Neuronal stem cell (in vitro differentiated cells): ENCODE results near the gene AKT1S1.

Experiments used
- DNase-seq: peaks from one replicate; pipeline ENCODE4 v3.0.0-alpha.2; 2013; ENCODE audit warnings: low spot score
- H2AFZ ChIP-seq: one replicate; pipeline ENCODE4 v1.6.1; 2013; ENCODE audit warnings: mild to moderate bottlenecking, low read length, inconsistent platforms
- H2AK5ac ChIP-seq: 2 replicates; pipeline ENCODE4 v1.6.1; 2013; ENCODE audit warnings: low read depth, mild to moderate bottlenecking, inconsistent platforms, low read length, moderate library complexity, mixed read lengths
- H2BK120ac ChIP-seq: 2 replicates; pipeline ENCODE4 v1.6.1; 2013; ENCODE audit warnings: low read depth, mild to moderate bottlenecking, inconsistent platforms, low read length, moderate library complexity, mixed read lengths
- H2BK12ac ChIP-seq: one replicate; pipeline ENCODE4 v1.6.1; 2013; ENCODE audit warnings: low read length, inconsistent platforms
- H2BK15ac ChIP-seq: 2 replicates; pipeline ENCODE4 v1.6.1; 2013; ENCODE audit warnings: mild to moderate bottlenecking, low read length, inconsistent platforms, mixed read lengths
- H2BK5ac ChIP-seq: one replicate; pipeline ENCODE4 v1.6.1; 2013; ENCODE audit warnings: inconsistent platforms, mild to moderate bottlenecking, low read length, moderate library complexity
- H3K14ac ChIP-seq: one replicate; pipeline ENCODE4 v1.6.1; 2013; ENCODE audit warnings: low read length, inconsistent platforms
- H3K18ac ChIP-seq: 2 replicates; pipeline ENCODE4 v1.6.1; 2013; ENCODE audit warnings: low read length, inconsistent platforms
- H3K23ac ChIP-seq: 2 replicates; pipeline ENCODE4 v1.6.1; 2013; ENCODE audit warnings: low read depth, mild to moderate bottlenecking, mixed read lengths, low read length, inconsistent platforms; ENCODE audit not compliant: poor library complexity
- H3K27ac ChIP-seq: replicated peaks from 3 replicates; pipeline ENCODE4 v1.5.1; 2013; ENCODE audit warnings: low read length, inconsistent platforms
- H3K27me3 ChIP-seq, 3 experiments: 2 replicates each; pipeline ENCODE4 v1.6.1; 2013; ENCODE audit warnings: low read length in 3 of 3, mild to moderate bottlenecking in 2 of 3, inconsistent platforms in 1 of 3, low read depth in 1 of 3, mixed read lengths in 1 of 3, moderate library complexity in 1 of 3; ENCODE audit not compliant: control insufficient read depth in 3 of 3, insufficient read depth in 3 of 3
- H3K36me3 ChIP-seq, 2 donors: replicated peaks in 1 of 2; 2 replicates each; pipeline ENCODE4 v1.6.1; 2013; ENCODE audit warnings: low read length in 2 of 2; ENCODE audit not compliant: control insufficient read depth in 2 of 2, insufficient read depth in 2 of 2
- H3K4ac ChIP-seq: 2 replicates; pipeline ENCODE4 v1.6.1; 2013; ENCODE audit warnings: inconsistent platforms, mild to moderate bottlenecking, low read length, moderate library complexity
- H3K4me1 ChIP-seq, 2 donors: 1 replicate in 1 of 2; 2 replicates in 1 of 2; pipeline ENCODE4 v1.6.1; 2013; ENCODE audit warnings: low read length in 2 of 2, low read depth in 1 of 2; ENCODE audit not compliant: control insufficient read depth in 2 of 2, insufficient read depth in 1 of 2
- H3K4me2 ChIP-seq: one replicate; pipeline ENCODE4 v1.6.1; 2013; ENCODE audit warnings: mild to moderate bottlenecking, low read length, inconsistent platforms; ENCODE audit not compliant: insufficient read depth, poor library complexity, severe bottlenecking
- H3K4me3 ChIP-seq, 2 donors: 2 replicates each; pipeline ENCODE4 v1.5.1; 2013; ENCODE audit warnings: low read length in 2 of 2, mild to moderate bottlenecking in 2 of 2, inconsistent platforms in 1 of 2, moderate library complexity in 1 of 2
- H3K79me1 ChIP-seq: one replicate; pipeline ENCODE4 v1.6.1; 2013; ENCODE audit warnings: low read depth, mild to moderate bottlenecking, inconsistent platforms, low read length, moderate library complexity
- H3K9ac ChIP-seq: one replicate; pipeline ENCODE4 v1.6.1; 2013; ENCODE audit warnings: mild to moderate bottlenecking, low read depth, low read length, inconsistent platforms; ENCODE audit not compliant: poor library complexity
- H3K9me3 ChIP-seq, 2 donors: replicated peaks in 1 of 2; 2 replicates each; pipeline versions ENCODE3 to v1.6.1; 2013; ENCODE audit warnings: low read length in 2 of 2, mild to moderate bottlenecking in 2 of 2, inconsistent platforms in 1 of 2, low read depth in 1 of 2, mixed read lengths in 1 of 2, moderate library complexity in 1 of 2; ENCODE audit not compliant: control insufficient read depth in 2 of 2, insufficient read depth in 1 of 2
- H4K8ac ChIP-seq: one replicate; pipeline ENCODE4 v1.6.1; 2013; ENCODE audit warnings: low read depth, mild to moderate bottlenecking, inconsistent platforms, low read length, moderate library complexity
- H4K91ac ChIP-seq: one replicate; pipeline ENCODE4 v1.6.1; 2013; ENCODE audit warnings: low read length, low read depth, mild to moderate bottlenecking, inconsistent platforms; ENCODE audit not compliant: poor library complexity
- WGBS, 2 donors: extraction: QIAGEN DNeasy Blood & Tissue Kit; methylation state at CpG; one replicate each; pipeline ENCODE4 v1.1.7; 2013; ENCODE audit warnings: missing lambda C conversion rate in 2 of 2, mixed read lengths in 1 of 2; ENCODE audit not compliant: insufficient read length in 2 of 2, insufficient replicate concordance in 1 of 2; ENCODE audit errors: extremely low coverage in 2 of 2; 5-methylcytosine and 5-hydroxymethylcytosine counted together

AKT1S1 gene

DNA sequence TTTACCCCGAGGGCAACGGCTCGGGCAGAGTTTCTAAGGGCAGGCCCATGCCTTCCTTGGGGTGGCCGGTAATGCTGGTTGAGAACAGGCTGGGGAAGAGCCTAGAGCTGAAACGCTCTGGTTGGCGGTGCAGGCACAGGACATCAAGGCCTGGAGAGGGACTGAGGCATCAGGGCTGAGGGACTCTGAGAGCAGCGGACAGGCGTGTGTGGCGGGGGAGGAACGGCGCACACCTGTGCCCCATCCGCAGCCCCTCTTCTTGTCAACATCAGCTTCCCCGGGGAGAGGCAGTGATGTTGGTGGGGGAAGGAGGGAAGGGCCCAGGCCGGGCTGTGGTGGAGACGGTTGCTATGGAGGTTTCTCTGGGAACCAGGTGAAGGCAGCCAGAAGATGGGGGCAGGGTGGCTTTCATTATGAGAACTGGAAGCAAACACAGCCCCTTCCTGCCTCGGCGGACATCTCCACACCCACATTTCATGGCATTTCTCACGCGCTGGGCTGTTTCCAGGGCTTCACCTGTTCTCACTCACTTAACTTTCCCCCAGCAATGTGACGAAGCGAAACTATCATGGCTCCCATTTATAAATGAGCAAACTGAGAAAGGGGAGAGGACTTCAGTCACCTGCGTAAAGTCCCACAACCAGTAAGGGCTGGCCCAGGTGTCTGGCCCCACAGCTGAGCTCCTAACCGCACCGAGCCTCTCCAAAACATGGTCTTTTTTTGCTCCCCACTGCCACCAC is 43.6 kb upstream of the AKT1S1 start:
- H3K9me3 ChIP-seq: peaks cover 2 to 3% of the 10 kb centered on the region in 2 donors
- H3K14ac ChIP-seq: no peak overlapping the region
- H2AFZ ChIP-seq: no peak overlapping the region
- no peak overlapping the region for H4K91ac ChIP-seq
- no CpG with 5 or more reads among the region's 24 CpGs for WGBS, 2 donors
- no peak overlapping the region for H2BK12ac ChIP-seq
- no peak overlapping the region for H3K4ac ChIP-seq
- peak overlapping the region; percentile 50 for H3K9ac ChIP-seq
- H2AK5ac ChIP-seq: no peak overlapping the region
- peak overlapping the region; percentile 11 for H3K23ac ChIP-seq
- no peak overlapping the region for H3K4me2 ChIP-seq
- no peak overlapping the region for H2BK120ac ChIP-seq
- no peak overlapping the region for H3K27ac ChIP-seq
- H3K79me1 ChIP-seq: peaks cover 35% of the 10 kb centered on the region
- DNase-seq: no peak
- H3K4me3 ChIP-seq: no peak overlapping the region
- H4K8ac ChIP-seq: no peak overlapping the region
- H2BK5ac ChIP-seq: no peak overlapping the region
- H3K27me3 ChIP-seq: no peaks in the 10 kb centered on the region
- H3K4me1 ChIP-seq: peaks cover 0 to 12% of the 10 kb centered on the region in 2 donors
- no peak overlapping the region for H2BK15ac ChIP-seq
- no peak overlapping the region for H3K18ac ChIP-seq
- H3K36me3 ChIP-seq: peaks cover 38 to 93% of the 10 kb centered on the region in 2 donors

GRCh38 chr19:49918089-49918488 is 40.9 kb upstream of the AKT1S1 start:
- Histone ChIP-seq H2AFZ (no peak overlapping the region), H3K36me3 (peaks cover 43 to 91% of the 10 kb centered on the region in 2 donors), H3K27ac (no peak overlapping the region), H3K27me3 (no peaks in the 10 kb centered on the region), H2BK15ac (no peak overlapping the region), H3K4me2 (no peak overlapping the region), H2BK120ac (no peak overlapping the region), H3K9me3 (peaks cover 5 to 7% of the 10 kb centered on the region in 2 donors), H3K14ac (no peak overlapping the region), H3K4me3 (no peak overlapping the region), H3K4ac (no peak overlapping the region), H3K23ac (no peak overlapping the region), H2BK12ac (no peak overlapping the region), H2BK5ac (no peak overlapping the region), H3K18ac (no peak overlapping the region), H3K4me1 (peaks cover 0 to 12% of the 10 kb centered on the region in 2 donors), H4K91ac (no peak overlapping the region), H3K9ac (no peak overlapping the region), H3K79me1 (peaks cover 30% of the 10 kb centered on the region), H2AK5ac (no peak overlapping the region), H4K8ac (no peak overlapping the region)
- WGBS, 2 donors: no CpG with 5 or more reads among the region's 8 CpGs
- DNase-seq: no peak

- H3K9ac ChIP-seq: no peak overlapping the region
- no peak overlapping the region for H4K91ac ChIP-seq
- H2BK12ac ChIP-seq: no peak overlapping the region
- H3K4me2 ChIP-seq: no peak overlapping the region
- WGBS, 2 donors: no CpG with 5 or more reads among the region's 21 CpGs
- peaks cover 0 to 10% of the 10 kb centered on the region in 2 donors for H3K4me1 ChIP-seq
- H3K14ac ChIP-seq: no peak overlapping the region
- H2BK5ac ChIP-seq: no peak overlapping the region
- H4K8ac ChIP-seq: no peak overlapping the region
- H2BK120ac ChIP-seq: no peak overlapping the region
- DNase-seq: no peak
- H3K79me1 ChIP-seq: peaks cover 27% of the 10 kb centered on the region
- H2AK5ac ChIP-seq: no peak overlapping the region
- H3K4me3 ChIP-seq: no peak overlapping the region
- H3K27me3 ChIP-seq: no peaks in the 10 kb centered on the region
- H3K4ac ChIP-seq: no peak overlapping the region
- H3K23ac ChIP-seq: no peak overlapping the region
- peaks cover 45 to 90% of the 10 kb centered on the region in 2 donors for H3K36me3 ChIP-seq
- H3K9me3 ChIP-seq: peaks cover 5 to 7% of the 10 kb centered on the region in 2 donors
- no peak overlapping the region for H2BK15ac ChIP-seq
- no peak overlapping the region for H2AFZ ChIP-seq
- H3K18ac ChIP-seq: no peak overlapping the region
- H3K27ac ChIP-seq: no peak overlapping the region
Measured at GRCh38 chr19:49916839-49917733, 39.9 kb upstream of the AKT1S1 start.

- H2BK12ac ChIP-seq: no peak overlapping the region
- H3K4me3 ChIP-seq: no peak overlapping the region
- no peak overlapping the region for H3K23ac ChIP-seq
- no peak overlapping the region for H3K18ac ChIP-seq
- no peak overlapping the region for H2BK15ac ChIP-seq
- H4K91ac ChIP-seq: no peak overlapping the region
- no peak overlapping the region for H3K9ac ChIP-seq
- no peak overlapping the region for H3K4me2 ChIP-seq
- H2AFZ ChIP-seq: no peak overlapping the region
- no peak overlapping the region for H3K27ac ChIP-seq
- peaks cover 0 to 3% of the 10 kb centered on the region in 2 donors for H3K4me1 ChIP-seq
- no peak overlapping the region for H2BK5ac ChIP-seq
- no CpG with 5 or more reads among the region's 6 CpGs for WGBS, 2 donors
- H3K14ac ChIP-seq: no peak overlapping the region
- no peak for DNase-seq
- no peaks in the 10 kb centered on the region for H3K27me3 ChIP-seq
- no peak overlapping the region for H3K4ac ChIP-seq
- H3K79me1 ChIP-seq: peaks cover 20% of the 10 kb centered on the region
- no peak overlapping the region for H2AK5ac ChIP-seq
- H3K9me3 ChIP-seq: peaks cover 5 to 7% of the 10 kb centered on the region in 2 donors
- peaks cover 41 to 88% of the 10 kb centered on the region in 2 donors for H3K36me3 ChIP-seq
- H2BK120ac ChIP-seq: no peak overlapping the region
- H4K8ac ChIP-seq: no peak overlapping the region
Measured at GRCh38 chr19:49915271-49915670, 38.1 kb upstream of the AKT1S1 start.
